Renal cortex interstitium (tissue), 11 donors: ENCODE measurements around the gene DACT1. TPM values are rescaled to one million over a fixed set of nuclear protein-coding genes. Genes with fewer than 3 reads are reported as not detected.
A peak's percentile ranks its signal among the peaks of the same experiment; 100 is the strongest.

Experiments
- DNase-seq, 11 donors: peaks; one replicate each; pipeline ENCODE4 v3.0.0-alpha.2; 2013; ENCODE audit warnings: low read depth in 9 of 11, low spot score in 4 of 11; ENCODE audit errors: extremely low read depth in 1 of 11
- polyA plus RNA-seq, 3 donors: library from polyadenylated mRNA; unstranded; fragments of 120-200 nt; gene quantifications; one replicate each; pipeline ENCODE4 v1.2.1, GENCODE V29; 2013; ENCODE audit not compliant: insufficient read length in 3 of 3

DACT1 gene
- polyA plus RNA-seq, 3 donors, result 30.5 to 39.0 (median 34.5) TPM

DNA sequence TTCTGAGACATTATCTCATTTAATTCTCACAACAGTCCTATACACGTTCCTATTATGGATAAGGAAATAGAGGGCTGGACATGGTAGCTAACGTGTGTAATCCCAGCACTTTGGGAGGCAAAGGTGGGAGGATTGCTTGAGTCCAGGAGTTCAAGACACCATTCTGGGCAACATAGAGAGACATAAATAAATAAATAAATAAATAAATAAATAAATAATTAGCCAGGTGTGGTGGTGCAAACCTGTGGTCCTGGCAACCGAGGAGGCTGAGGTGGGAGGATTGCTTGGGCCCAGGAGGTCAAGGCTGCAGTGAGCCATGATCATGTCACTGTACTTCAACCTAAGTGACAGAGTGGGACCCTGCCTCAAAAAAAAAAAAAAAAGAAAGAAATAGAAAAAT lies 22.6 kb downstream of the DACT1 start:
- DNase-seq, result no peak

GRCh38 chr14:58662018-58662417 lies 24.3 kb downstream of the DACT1 start:
- no peak for DNase-seq

- DNase-seq, result no peak
These were observed 25.0 kb downstream of the DACT1 start for GRCh38 chr14:58662759-58663158.

DNA sequence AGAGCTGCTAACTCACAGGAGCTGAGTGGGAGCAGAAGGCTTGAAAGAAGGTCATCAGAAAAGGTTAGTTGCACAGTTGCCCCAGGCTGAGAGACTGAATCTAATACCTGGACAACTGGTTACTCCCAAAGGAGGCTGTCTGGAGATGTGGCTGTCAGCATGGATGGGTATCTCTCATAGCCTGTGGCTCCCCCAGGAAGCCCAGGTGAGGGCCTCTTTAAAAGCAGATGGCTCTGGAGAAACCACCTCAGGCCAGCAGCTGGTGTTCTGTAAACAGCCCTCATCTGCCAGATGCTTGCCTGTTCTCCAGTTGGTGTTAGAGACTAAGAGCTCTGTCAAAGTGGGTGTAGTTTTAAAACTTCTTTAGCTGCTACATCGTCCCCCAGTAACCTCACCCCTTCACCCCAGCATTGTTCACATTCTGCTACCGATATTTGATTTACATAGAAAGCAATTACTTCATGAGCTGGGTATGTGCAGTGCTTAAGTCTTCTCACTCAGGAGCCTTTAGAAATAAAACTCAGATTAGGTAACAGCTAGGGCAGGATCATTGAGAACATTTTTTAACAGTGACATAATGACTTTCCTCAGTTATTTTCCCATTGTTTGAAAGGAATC lies 25.8 kb downstream of the DACT1 start:
- DNase-seq, result peak in 1 of 11 donors; percentile 32

DNA sequence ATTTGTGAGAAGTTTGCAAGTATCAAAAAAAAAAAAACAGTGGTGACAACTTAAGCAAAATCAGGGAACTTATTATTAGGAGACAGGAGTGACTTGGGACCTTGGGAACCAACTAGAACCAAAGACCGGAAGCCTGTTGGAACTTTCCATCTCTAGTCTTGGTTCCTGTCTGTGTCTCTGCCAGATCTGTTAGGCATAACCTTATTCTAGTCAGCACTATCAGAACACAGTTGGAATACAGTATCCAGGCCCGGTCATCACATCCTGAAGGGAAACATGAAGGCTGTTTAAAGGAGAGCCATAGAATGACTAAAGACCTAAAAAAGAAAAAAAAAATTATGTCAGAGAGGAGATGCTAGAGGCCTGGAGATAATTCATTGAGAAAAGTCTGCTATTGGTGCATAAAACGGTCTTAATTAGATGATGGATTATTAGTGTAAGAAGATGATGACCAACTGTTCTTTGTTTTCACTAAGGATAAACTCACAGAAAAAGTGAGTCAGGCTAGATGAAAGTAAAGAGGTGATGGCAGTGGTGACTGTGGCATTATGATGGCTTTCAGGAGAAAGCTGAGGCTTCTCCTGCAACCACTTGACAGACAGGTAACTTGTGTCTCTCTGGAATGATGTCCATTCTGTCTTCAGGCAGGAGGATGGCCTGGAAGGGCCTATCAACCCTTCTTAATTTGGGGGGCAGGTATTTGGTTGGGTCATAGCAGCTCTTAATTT lies 28.2 kb downstream of the DACT1 start:
- no peak for DNase-seq

- no peak for DNase-seq
These were observed 29.0 kb downstream of the DACT1 start for GRCh38 chr14:58666737-58667136.

DNA sequence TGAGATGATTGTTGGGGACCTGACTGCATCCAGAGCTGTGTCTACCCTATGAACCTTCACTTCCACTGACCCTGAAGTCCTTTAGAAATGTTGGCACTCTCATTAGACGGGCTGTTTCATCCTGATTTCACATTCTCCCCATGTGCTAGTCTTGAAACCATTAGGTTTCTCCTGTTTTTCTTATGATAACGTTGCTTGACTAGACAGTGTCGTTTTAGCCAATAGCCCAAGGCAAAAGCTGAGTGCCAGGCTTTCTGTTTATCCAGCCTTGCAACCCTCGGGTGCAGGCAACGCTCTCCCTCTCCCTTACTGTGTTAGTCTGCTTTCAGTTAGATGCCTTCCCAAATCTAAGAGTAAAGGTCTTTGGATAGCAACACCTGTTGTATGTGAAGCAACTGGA lies 30.1 kb downstream of the DACT1 start:
- no peak for DNase-seq

GRCh38 chr14:58668848-58669480 lies 31.2 kb downstream of the DACT1 start:
- DNase-seq, result no peak

GRCh38 chr14:58669556-58670200 lies 31.9 kb downstream of the DACT1 start:
- no peak for DNase-seq

DNA sequence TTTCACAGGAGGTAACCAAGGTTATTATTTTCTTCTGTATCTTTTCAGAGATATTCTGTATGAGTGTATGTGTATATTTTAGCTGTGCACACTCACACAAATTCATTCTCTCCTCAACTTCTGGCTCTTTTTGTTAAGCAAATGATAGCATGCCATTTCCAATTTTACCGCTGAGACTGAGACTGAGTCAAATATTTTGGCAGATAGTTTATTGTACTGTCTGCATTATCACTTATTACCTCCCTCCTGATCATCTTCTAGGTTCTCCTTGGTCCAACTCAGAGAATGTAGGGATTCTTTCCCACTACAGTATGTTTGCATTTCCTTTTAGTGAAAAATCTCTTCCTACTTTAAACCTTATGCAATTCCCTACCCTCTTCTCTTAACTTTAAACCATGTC lies 33.3 kb downstream of the DACT1 start:
- DNase-seq, result no peak

GRCh38 chr14:58671436-58671835 lies 33.7 kb downstream of the DACT1 start:
- no peak for DNase-seq

DNA sequence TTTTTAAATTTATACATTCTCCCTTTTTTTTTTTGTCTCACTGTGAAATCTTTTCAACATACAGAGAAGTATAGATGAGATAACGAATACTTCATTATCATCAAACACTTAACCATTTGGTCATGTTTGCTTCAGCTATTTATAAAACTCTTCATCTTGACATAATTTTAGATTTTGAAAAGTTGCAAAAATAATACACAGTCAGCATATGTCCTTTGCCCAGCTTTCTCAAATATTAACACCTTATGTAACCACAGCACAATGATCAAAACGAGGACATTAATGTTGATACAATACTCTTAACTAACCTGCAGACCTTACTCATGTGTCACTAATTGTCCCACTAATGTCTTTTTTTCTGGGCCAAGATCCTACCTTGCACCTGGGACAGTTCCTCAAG lies 36.0 kb downstream of the DACT1 start:
- no peak for DNase-seq

GRCh38 chr14:58677001-58677400 lies 39.2 kb downstream of the DACT1 start:
- no peak for DNase-seq

DNA sequence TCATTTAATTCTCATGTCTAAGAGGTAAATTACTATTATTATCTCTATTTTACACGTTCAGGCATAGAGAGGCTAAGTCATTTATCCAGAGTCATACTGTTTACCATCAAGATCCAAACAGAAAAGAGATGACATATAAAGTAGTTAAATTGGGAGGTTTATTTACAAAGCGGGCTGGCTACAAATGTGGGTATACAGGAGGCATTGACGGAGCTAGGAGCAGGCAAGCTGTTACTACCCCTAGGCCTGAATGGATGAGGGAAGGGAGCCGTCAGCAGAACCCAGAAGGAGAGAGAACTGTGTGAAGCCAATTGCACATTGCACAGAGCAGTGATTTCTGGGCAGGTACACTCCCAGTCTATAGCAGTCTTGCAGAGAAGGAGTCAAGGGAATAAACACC lies 39.8 kb downstream of the DACT1 start:
- no peak for DNase-seq

DNA sequence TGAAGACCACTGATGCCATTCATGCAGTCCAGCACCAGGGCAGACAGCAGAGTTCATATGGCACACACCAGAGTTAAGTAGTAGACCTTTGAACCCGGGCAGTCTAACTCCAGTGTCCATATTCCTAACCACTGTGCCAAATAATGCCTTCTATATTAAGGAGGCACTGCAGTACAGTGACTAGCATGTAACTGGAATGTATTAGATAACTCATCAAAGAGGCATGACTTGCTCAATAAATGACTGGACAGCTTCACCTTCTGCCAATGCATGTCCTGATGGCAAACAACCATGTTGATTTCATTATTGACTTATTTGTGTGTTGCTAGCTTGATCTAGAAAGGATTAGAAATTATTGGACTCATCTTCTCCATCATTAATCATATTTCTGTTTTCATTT lies 40.2 kb downstream of the DACT1 start:
- DNase-seq, result no peak

DNA sequence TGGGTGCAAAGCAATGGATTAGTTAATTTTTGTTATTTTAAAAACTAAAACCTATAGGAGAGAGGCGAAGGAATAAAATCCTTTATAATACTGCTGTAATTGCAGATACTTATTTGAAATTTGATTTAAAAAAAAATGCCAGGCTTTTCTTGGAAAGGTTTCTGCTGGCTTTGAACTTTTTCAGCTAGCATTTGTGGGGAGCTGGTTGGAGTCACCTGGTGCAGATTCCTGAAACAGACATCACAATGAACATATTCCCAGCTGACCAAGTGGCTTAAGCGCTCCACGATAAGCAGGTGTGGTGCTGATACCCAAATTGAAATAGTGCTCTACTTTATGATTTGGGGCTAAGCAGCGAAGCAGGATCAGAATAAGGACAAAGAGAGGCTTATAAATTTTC lies 42.9 kb downstream of the DACT1 start:
- DNase-seq, result no peak

DNA sequence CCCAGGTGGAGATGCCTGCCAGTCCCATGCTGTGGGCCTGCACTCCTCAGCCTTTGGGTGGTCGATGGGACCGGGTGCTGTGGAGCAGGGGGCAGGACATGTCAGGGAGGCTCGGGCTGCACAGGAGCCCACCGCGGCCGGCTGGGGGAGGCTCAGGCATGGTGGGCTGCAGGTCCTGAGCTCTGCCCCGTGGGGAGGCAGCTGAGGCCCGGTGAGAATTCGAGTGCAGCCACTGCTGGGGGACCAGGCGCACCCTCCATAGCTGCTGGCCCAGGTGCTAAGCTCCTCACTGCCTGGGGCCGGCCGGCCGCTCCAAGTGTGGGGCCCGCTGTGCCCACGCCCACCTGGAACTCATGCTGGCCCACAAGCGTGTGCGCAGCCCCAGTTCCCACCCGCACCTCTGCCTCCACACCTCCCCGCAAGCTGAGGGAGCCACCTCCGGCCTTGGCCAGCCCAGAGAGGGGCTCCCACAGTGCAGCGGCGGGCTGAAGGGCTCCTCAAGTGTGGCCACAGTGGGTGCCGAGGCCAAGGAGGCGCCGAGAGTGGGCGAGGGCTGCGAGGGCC lies 49.6 kb downstream of the DACT1 start:
- no peak for DNase-seq

- peak in 4 of 11 donors; percentile 22 to 33 (median 27) for DNase-seq
These were observed 53.2 kb downstream of the DACT1 start for GRCh38 chr14:58690801-58691516.

DNA sequence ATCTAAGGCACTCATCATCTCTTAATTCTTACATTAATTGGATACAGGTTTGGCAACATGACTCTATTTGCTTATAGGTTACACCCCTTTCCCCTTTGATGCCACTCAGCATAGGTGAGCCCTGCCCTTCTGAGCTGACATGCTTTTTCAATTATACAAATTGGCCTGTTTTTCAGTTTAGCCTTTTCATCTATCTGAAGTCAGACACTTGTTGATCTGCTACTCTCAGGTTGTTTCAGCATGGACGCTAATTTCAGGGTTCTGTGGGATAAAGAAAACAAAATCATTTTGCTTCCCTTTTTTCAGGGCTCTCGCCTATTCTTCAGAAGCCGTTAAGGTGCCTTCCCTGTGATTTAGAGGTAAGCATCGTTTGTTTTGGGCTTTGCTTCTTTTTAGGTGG lies 55.3 kb downstream of the DACT1 start:
- DNase-seq, result no peak
